ENCODE measurements around the gene GPATCH1.

Gene GPATCH1

GRCh38 chr19:33063356-33063752, 17.6 kb upstream of the GPATCH1 start:
- DNase-seq (ENCODE audit: low read depth), result no peak

- DNase-seq (ENCODE audit: low read depth), result no peak
Observed at GRCh38 chr19:33063753-33064457, 17.1 kb upstream of the GPATCH1 start.

GRCh38 chr19:33064458-33064791, 16.6 kb upstream of the GPATCH1 start:
- DNase-seq (ENCODE audit: low read depth), result no peak

GRCh38 chr19:33064792-33065550, 16.0 kb upstream of the GPATCH1 start, which contains the start of gene RHPN2:
TSS of gene RHPN2 (minus strand) at chr19:33064888. CDS start at chr19:33064852, 36 bp downstream.
- no peak for DNase-seq (ENCODE audit: low read depth)

GRCh38 chr19:33066543-33066942, 14.4 kb upstream of the GPATCH1 start:
- DNase-seq (ENCODE audit: low read depth), result no peak

- DNase-seq (ENCODE audit: low read depth), result no peak
Observed at GRCh38 chr19:33067121-33067520, 13.9 kb upstream of the GPATCH1 start.

GRCh38 chr19:33071887-33072286, 9.1 kb upstream of the GPATCH1 start:
- no peak for DNase-seq (ENCODE audit: low read depth)

- no peak for DNase-seq (ENCODE audit: low read depth)
Observed at GRCh38 chr19:33075519-33075918, 5.5 kb upstream of the GPATCH1 start.

- DNase-seq (ENCODE audit: low read depth), result no peak
Observed at GRCh38 chr19:33085570-33086128, 4.7 kb downstream of the GPATCH1 start.

- no peak for DNase-seq (ENCODE audit: low read depth)
Observed at GRCh38 chr19:33086955-33087354, 6.0 kb downstream of the GPATCH1 start.

- no peak for DNase-seq (ENCODE audit: low read depth)
Observed at GRCh38 chr19:33089010-33089409, 8.0 kb downstream of the GPATCH1 start.

- DNase-seq (ENCODE audit: low read depth), result no peak
Observed at GRCh38 chr19:33090179-33090578, 9.2 kb downstream of the GPATCH1 start.

- no peak for DNase-seq (ENCODE audit: low read depth)
Observed at GRCh38 chr19:33093420-33094210, 12.6 kb downstream of the GPATCH1 start.

GRCh38 chr19:33094436-33095067, 13.6 kb downstream of the GPATCH1 start:
- no peak for DNase-seq (ENCODE audit: low read depth)

- DNase-seq (ENCODE audit: low read depth), result no peak
Observed at GRCh38 chr19:33096005-33096404, 15.0 kb downstream of the GPATCH1 start.

- DNase-seq (ENCODE audit: low read depth), result no peak
Observed at GRCh38 chr19:33098055-33098534, 17.1 kb downstream of the GPATCH1 start.

- DNase-seq (ENCODE audit: low read depth), result no peak
Observed at GRCh38 chr19:33100894-33101644, 20.1 kb downstream of the GPATCH1 start.

- DNase-seq (ENCODE audit: low read depth), result no peak
Observed at GRCh38 chr19:33102893-33103292, 21.9 kb downstream of the GPATCH1 start.

- DNase-seq (ENCODE audit: low read depth), result no peak
Observed at GRCh38 chr19:33108161-33108560, 27.2 kb downstream of the GPATCH1 start.

GRCh38 chr19:33110137-33110910, 29.3 kb downstream of the GPATCH1 start:
- DNase-seq (ENCODE audit: low read depth), result no peak

All from T follicular helper cell (primary cell).